ENCODE data around the gene CTIF. TPM values are rescaled to one million over a fixed set of nuclear protein-coding genes. Genes with fewer than 3 reads are reported as not detected.

CTIF gene
- total RNA-seq, 1 donor from 2014 or later, result 137 TPM

- TF ChIP-seq CTCF (IDR thresholded peaks at IDR 0.05; ENCODE audit: partially characterized antibody, unreplicated experiment), result no peak
- Mint-ChIP-seq H3K4me1 (ENCODE audit: low read depth, unreplicated experiment) (peaks cover 13% of the 10 kb centered on the region), H3K4me3 (ENCODE audit: unreplicated experiment) (no peak overlapping the region), H3K36me3 (ENCODE audit: unreplicated experiment) (no peaks in the 10 kb centered on the region), H3K27ac (ENCODE audit: unreplicated experiment) (no peak overlapping the region), H3K27me3 (ENCODE audit: unreplicated experiment) (no peaks in the 10 kb centered on the region), H3K9me3 (ENCODE audit: unreplicated experiment) (peaks cover 2% of the 10 kb centered on the region)
- DNase-seq, result no peak
Observed at GRCh38 chr18:48893608-48894600, 355.1 kb downstream of the CTIF start.

- Mint-ChIP-seq H3K4me3 (ENCODE audit: unreplicated experiment) (no peak overlapping the region), H3K9me3 (ENCODE audit: unreplicated experiment) (peaks cover 2% of the 10 kb centered on the region), H3K27me3 (ENCODE audit: unreplicated experiment) (no peaks in the 10 kb centered on the region), H3K27ac (ENCODE audit: unreplicated experiment) (no peak overlapping the region), H3K36me3 (ENCODE audit: unreplicated experiment) (peaks cover 6% of the 10 kb centered on the region), H3K4me1 (ENCODE audit: low read depth, unreplicated experiment) (peaks cover 10% of the 10 kb centered on the region)
- TF ChIP-seq CTCF (IDR thresholded peaks at IDR 0.05; ENCODE audit: partially characterized antibody, unreplicated experiment), result no peak
- DNase-seq, result no peak
Observed at GRCh38 chr18:48894799-48895346, 356.0 kb downstream of the CTIF start.

GRCh38 chr18:48896326-48896874 is 357.6 kb downstream of the CTIF start:
- Mint-ChIP-seq H3K4me1 (ENCODE audit: low read depth, unreplicated experiment) (peaks cover 5% of the 10 kb centered on the region), H3K9me3 (ENCODE audit: unreplicated experiment) (peaks cover 4% of the 10 kb centered on the region)

GRCh38 chr18:48896875-48897511 is 358.2 kb downstream of the CTIF start:
- H3K36me3 Mint-ChIP-seq (ENCODE audit: unreplicated experiment), result peaks cover 13% of the 10 kb centered on the region
- no peak for TF ChIP-seq CTCF (IDR thresholded peaks at IDR 0.05; ENCODE audit: partially characterized antibody, unreplicated experiment)
- peaks cover 4% of the 10 kb centered on the region for H3K9me3 Mint-ChIP-seq (ENCODE audit: unreplicated experiment)
- H3K4me1 Mint-ChIP-seq (ENCODE audit: low read depth, unreplicated experiment), result peaks cover 3% of the 10 kb centered on the region
- H3K4me3 Mint-ChIP-seq (ENCODE audit: unreplicated experiment), result no peak overlapping the region
- peak overlapping the region; percentile 53 for H3K27ac Mint-ChIP-seq (ENCODE audit: unreplicated experiment)
- DNase-seq, result no peak
- no peaks in the 10 kb centered on the region for H3K27me3 Mint-ChIP-seq (ENCODE audit: unreplicated experiment)

More at GRCh38 chr18:48896326-48896874, 357.6 kb downstream of the CTIF start:
- no peak for DNase-seq
- Mint-ChIP-seq H3K4me3 (ENCODE audit: unreplicated experiment) (no peak overlapping the region), H3K36me3 (ENCODE audit: unreplicated experiment) (peaks cover 13% of the 10 kb centered on the region), H3K27ac (ENCODE audit: unreplicated experiment) (peak overlapping the region; percentile 53), H3K27me3 (ENCODE audit: unreplicated experiment) (no peaks in the 10 kb centered on the region)
- no peak for TF ChIP-seq CTCF (IDR thresholded peaks at IDR 0.05; ENCODE audit: partially characterized antibody, unreplicated experiment)
